COLO668 (cell line): ENCODE data around the gene AVL9.
"Not testable (repeated sequence)": the region's sequence is repeated elsewhere in the genome, so short reads cannot be mapped to it uniquely, and the experiment has no call there.

Experiments used
- DNase-seq: peaks from one replicate; lab custom pipeline; 2025; ENCODE audit not compliant: unreplicated experiment; lab: John Stamatoyannopoulos, UW

AVL9 gene

GRCh38 chr7:32586291-32587221 lies 91.3 kb downstream of the AVL9 start:
- DNase-seq: no peak

- DNase-seq: no peak
Observed at GRCh38 chr7:32587411-32587948, 92.2 kb downstream of the AVL9 start.

GRCh38 chr7:32588657-32589056 lies 93.4 kb downstream of the AVL9 start:
- DNase-seq: no peak

GRCh38 chr7:32591938-32592337 lies 96.6 kb downstream of the AVL9 start:
- DNase-seq: no peak

GRCh38 chr7:32592701-32593100 lies 97.4 kb downstream of the AVL9 start:
- DNase-seq: no peak

- no peak for DNase-seq
Observed at GRCh38 chr7:32594965-32595490, 99.7 kb downstream of the AVL9 start.

- DNase-seq: not testable (repeated sequence)
Observed at GRCh38 chr7:32601196-32601595, 105.9 kb downstream of the AVL9 start.

GRCh38 chr7:32602470-32602869 lies 107.2 kb downstream of the AVL9 start:
- no peak for DNase-seq

- not testable (repeated sequence) for DNase-seq
Observed at GRCh38 chr7:32603492-32603891, 108.2 kb downstream of the AVL9 start.

- not testable (repeated sequence) for DNase-seq
Observed at GRCh38 chr7:32604047-32604446, 108.8 kb downstream of the AVL9 start.

GRCh38 chr7:32605032-32605431 lies 109.7 kb downstream of the AVL9 start:
- DNase-seq: no peak

- DNase-seq: no peak
Observed at GRCh38 chr7:32609463-32609862, 114.2 kb downstream of the AVL9 start.

- DNase-seq: no peak
Observed at GRCh38 chr7:32611201-32612099, 116.2 kb downstream of the AVL9 start.

- no peak for DNase-seq
Observed at GRCh38 chr7:32616625-32617024, 121.3 kb downstream of the AVL9 start.

- DNase-seq: no peak
Observed at GRCh38 chr7:32618470-32618869, 123.2 kb downstream of the AVL9 start.

- DNase-seq: no peak
Observed at GRCh38 chr7:32618987-32619386, 123.7 kb downstream of the AVL9 start.

- not testable (repeated sequence) for DNase-seq
Observed at GRCh38 chr7:32619416-32619815, 124.1 kb downstream of the AVL9 start.

GRCh38 chr7:32631021-32631420 lies 135.7 kb downstream of the AVL9 start:
- no peak for DNase-seq

GRCh38 chr7:32631590-32632497 lies 136.6 kb downstream of the AVL9 start:
- DNase-seq: not testable (repeated sequence)

GRCh38 chr7:32633446-32633845 lies 138.2 kb downstream of the AVL9 start:
- DNase-seq: not testable (repeated sequence)
